Raji (cell line): ENCODE measurements around the gene PPP1R3D.

ENCODE experiments used
- POLR2A ChIP-seq: IDR thresholded peaks from 2 replicates; pipeline ENCODE4 v1.6.1; 2011; ENCODE audit warnings: low read depth, low read length, control low read depth; ENCODE audit not compliant: insufficient read depth

The PPP1R3D gene

GRCh38 chr20:59958123-59958522, 18.0 kb upstream of the PPP1R3D start, which contains the start of gene CDH26:
Gene CDH26, plus strand, starts transcription at chr20:59958423. Its CDS starts 304 bp downstream, at chr20:59958727.
- no peak for TF ChIP-seq POLR2A

- TF ChIP-seq POLR2A, result no peak
Observed at GRCh38 chr20:59955131-59955796, 15.2 kb upstream of the PPP1R3D start.

- TF ChIP-seq POLR2A, result no peak
Observed at GRCh38 chr20:59954718-59955117, 14.6 kb upstream of the PPP1R3D start.

GRCh38 chr20:59949911-59950310, 9.8 kb upstream of the PPP1R3D start:
- no peak for TF ChIP-seq POLR2A

GRCh38 chr20:59948828-59949720, 9.0 kb upstream of the PPP1R3D start:
- no peak for TF ChIP-seq POLR2A

- no peak for TF ChIP-seq POLR2A
Observed at GRCh38 chr20:59948212-59948611, 8.1 kb upstream of the PPP1R3D start.

GRCh38 chr20:59947376-59947775, 7.3 kb upstream of the PPP1R3D start:
- no peak for TF ChIP-seq POLR2A

- no peak for TF ChIP-seq POLR2A
Observed at GRCh38 chr20:59945731-59946130, 5.6 kb upstream of the PPP1R3D start.

GRCh38 chr20:59945175-59945574, 5.1 kb upstream of the PPP1R3D start:
- no peak for TF ChIP-seq POLR2A

GRCh38 chr20:59944726-59945125, 4.6 kb upstream of the PPP1R3D start:
- TF ChIP-seq POLR2A, result no peak

- TF ChIP-seq POLR2A, result no peak
Observed at GRCh38 chr20:59942245-59942644, 2.1 kb upstream of the PPP1R3D start.

- TF ChIP-seq POLR2A, result no peak
Observed at GRCh38 chr20:59940956-59941294, 820 bp upstream of the PPP1R3D start.

- no peak for TF ChIP-seq POLR2A
Observed at GRCh38 chr20:59939879-59940128, 301 bp downstream of the PPP1R3D start.

GRCh38 chr20:59939052-59939878, 840 bp downstream of the PPP1R3D start:
- no peak for TF ChIP-seq POLR2A

GRCh38 chr20:59938696-59939051, 1.4 kb downstream of the PPP1R3D start:
- no peak for TF ChIP-seq POLR2A

GRCh38 chr20:59938221-59938620, 1.9 kb downstream of the PPP1R3D start:
- TF ChIP-seq POLR2A, result no peak
